HG03280 (cell line): ENCODE data around the gene ADARB2.

ENCODE experiments used
- ATAC-seq: cut with Tn5 transposase; IDR thresholded peaks from one replicate; pipeline ENCODE4 v1.9.1; 2021; ENCODE audit warnings: mild to moderate bottlenecking, moderate library complexity; ENCODE audit not compliant: unreplicated experiment

The ADARB2 gene

GRCh38 chr10:1573981-1574380 is 163.3 kb downstream of the ADARB2 start:
- no peak for ATAC-seq

DNA sequence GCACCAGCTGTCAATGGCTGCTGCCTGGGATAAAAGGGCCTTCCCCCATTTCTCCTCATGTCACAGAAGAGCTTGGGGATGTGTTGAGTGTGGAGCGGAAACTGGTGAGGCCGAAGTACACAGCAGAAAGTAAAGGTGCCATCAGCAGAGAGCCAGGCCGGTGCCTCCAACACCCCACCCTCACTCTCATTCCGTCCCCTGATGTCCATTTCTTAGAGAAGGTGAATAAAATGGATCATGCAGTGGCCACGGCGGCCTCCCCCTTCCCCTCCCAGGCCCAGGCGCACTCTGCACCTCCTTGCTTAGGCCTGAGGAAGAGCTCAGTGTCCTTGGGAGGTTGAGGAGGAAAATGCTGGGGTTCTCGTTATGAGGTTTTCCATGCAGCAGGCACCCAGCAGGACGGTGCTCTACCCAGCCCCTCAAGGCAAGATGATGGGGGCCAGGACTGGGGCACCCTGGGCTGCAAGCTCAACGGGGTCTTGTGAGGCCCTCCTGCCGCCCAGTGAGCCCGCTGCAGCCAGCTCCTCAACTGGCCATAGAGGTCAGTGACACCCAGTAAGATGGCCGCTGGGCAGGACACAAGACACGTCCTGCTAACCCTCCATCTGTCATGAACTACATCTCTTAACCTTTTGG is 163.9 kb downstream of the ADARB2 start:
- ATAC-seq, result no peak

DNA sequence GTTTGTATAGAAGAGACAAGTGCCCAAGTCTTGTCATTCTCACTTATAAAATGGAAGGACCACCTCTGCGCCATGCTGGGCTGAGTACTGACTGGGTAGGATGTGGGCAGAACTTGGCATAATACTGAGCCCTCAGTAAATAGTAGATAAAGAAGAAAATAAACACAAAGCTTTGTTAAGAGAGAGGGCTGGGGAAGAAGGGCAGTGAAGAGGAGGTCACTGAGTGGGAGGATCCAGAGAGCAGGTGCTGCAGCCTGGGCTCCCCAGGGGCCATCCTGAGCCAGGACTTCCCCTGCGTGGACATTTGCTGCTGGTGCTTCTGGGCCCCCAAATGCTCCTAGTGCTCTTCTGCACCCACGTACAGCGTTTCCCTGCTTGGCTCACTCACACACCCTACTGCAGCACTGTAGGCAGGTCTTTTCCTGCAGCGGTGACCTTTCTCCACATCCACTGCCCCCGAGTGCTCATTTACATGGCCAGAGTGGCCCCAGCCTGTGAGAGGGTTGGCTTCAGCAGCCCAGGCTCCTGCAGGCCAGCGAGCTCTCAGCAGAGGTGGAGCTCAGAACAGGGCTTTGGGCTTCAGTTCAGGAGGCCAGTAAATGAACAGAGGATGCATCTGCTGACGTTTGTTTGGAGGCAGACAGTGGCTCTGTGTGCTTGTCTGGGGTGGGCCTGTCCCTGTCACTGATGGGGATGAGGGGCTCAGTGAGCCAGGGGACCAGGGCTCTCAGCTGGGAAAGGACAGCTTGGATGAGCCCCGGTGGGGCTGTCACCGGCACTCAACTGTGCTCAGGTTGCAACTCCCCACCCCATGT is 164.6 kb downstream of the ADARB2 start:
- ATAC-seq, result no peak

DNA sequence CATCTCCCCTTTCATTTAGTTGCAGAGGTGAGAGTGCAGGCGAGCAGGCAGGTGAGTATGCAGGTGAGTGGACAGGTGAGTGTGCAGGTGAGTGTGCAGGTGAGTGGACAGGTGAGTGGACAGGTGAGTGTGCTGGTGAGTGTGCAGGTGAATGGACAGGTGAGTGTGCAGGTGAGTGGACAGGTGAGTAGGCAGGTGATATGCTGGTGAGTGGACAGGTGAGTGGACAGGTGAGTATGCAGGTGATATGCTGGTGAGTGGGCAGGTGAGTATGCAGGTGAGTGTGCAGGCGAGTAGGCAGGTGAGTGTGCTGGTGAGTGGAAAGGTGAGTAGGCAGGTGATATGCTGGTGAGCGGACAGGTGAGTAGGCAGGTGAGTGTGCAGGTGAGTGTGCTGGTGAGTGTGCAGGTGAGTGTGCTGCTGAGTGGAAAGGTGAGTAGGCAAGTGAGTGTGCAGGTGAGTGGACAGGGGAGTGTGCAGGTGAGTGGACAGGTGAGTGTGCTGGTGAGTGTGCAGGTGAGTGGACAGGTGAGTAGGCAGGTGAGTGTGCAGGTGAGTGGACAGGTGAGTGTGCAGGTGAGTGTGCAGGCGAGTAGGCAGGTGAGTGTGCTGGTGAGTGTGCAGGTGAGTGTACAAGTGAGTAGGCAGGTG is 165.6 kb downstream of the ADARB2 start:
- no peak for ATAC-seq

GRCh38 chr10:1570416-1571051 is 166.8 kb downstream of the ADARB2 start:
- no peak for ATAC-seq

GRCh38 chr10:1569208-1569607 is 168.1 kb downstream of the ADARB2 start:
- ATAC-seq, result no peak

DNA sequence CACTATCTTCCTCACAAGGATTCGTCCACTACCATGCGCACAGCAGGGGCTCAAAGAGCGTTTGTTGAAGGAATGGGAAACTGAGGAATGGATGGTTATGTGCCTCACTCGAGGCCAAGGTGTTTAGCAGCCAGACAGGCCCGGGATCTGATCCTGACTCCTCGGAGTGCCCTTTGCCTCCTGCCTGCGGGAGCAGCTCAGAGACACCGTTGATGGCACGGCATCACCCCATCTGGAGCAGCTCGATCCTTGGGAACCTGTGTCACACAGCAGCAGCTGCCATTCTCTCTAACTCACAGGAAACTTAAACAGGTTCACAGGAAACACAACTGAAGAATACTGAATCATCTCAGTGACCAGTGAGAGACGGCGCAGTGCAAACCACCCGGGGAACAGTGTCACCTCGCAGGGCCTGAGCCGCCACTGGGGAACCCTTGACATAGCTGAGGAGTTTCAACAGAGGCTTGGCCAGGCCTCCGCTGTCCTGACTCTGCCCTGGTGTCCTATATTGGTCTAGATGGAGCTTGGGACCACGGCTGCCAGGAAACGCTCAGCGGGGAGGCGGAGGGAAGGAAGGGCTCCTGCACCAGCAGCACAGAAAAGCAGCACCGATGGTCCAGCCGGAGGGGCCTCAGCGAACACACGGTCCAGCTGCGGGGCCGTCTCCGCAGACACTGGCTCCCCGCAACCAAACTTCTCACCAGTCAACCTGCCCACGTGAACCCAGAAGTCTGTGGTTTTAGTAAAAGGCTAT is 169.4 kb downstream of the ADARB2 start:
- no peak for ATAC-seq

- no peak for ATAC-seq
Measured at GRCh38 chr10:1567152-1567551, 170.2 kb downstream of the ADARB2 start.

GRCh38 chr10:1564791-1565190 is 172.5 kb downstream of the ADARB2 start:
- no peak for ATAC-seq

DNA sequence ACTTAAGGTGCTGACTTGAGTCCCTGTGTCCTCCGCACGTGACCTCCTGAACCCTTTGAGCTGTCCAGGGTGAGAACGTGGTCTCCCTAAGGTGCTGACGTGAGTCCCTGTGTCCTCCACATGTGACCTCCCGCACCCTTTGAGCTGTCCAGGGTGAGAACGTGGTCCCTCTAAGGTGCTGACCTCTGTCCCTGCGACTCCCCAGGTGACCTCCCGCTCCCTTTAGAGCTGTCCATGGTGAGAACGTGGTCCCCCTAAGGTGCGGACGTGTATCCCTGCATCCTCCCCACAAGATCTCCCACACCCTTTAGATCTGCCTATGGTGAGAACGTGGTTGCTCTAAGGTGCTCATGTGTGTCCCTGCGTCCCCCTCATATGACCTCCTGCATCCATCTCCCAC is 174.3 kb downstream of the ADARB2 start:
- no peak for ATAC-seq

GRCh38 chr10:1561731-1562337 is 175.5 kb downstream of the ADARB2 start:
- ATAC-seq, result no peak

- no peak for ATAC-seq
Measured at GRCh38 chr10:1560535-1561192, 176.7 kb downstream of the ADARB2 start.

DNA sequence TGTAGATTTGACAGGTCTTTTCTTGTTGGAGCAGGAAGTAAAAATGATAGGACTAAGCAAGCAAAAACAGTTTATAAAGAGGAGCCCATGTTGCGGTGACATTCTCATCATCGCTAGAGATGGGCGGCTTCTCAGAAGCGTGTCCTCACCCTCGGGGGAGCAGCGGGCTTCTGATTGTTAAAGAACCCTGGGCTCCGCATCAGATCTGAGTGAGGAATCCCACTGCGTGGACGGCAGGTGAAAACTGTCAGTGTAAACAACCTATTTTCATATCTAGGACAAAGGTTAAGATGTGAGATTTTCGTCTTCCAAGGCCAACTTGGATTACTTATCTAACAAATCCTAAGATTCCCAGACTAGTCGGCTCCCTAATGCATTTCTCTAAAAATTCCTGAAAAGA is 177.6 kb downstream of the ADARB2 start:
- no peak for ATAC-seq

- ATAC-seq, result no peak
Measured at GRCh38 chr10:1559311-1559710, 178.0 kb downstream of the ADARB2 start.

GRCh38 chr10:1558906-1559305 is 178.4 kb downstream of the ADARB2 start:
- ATAC-seq, result no peak

DNA sequence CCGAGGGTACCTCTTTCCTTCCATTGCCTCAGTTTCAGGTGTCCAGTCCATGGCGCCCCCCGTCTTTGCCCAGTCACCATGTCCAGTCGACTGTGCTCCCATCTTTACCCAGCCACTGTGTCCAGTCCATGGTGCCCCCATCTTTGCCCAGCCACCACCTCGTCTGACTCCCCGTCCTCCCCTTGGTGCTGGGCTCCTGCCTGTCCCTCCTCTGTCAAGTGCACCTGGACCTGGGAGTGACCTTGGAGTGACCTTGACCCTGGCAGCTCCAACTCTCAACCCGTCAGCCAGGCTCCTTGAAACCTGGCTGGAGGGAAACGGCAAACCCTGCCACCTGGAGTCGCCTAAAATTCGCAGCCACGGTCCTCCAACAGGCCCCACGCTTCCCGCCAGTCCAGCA is 180.2 kb downstream of the ADARB2 start:
- no peak for ATAC-seq

- ATAC-seq, result no peak
Measured at GRCh38 chr10:1556496-1556895, 180.8 kb downstream of the ADARB2 start.

DNA sequence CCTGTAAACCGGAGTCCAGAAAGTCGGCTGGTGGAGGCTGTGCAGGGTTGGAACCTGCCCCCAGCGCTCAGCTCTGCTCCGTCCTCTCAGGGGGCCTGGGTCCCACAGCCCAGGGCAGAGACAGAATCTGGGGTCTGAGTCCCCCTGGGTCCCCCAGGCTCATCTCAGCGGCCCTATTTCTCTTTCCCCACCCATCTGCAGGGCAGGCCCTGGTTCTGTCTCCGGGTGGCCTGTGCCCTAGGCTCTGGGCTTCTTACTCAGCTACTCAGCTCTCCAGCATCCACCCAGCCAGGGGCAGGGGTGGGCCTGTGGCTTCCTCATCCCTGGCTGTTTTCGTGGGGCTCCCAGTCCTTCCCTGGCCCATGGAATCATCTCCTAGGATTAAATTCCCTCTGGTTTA is 183.4 kb downstream of the ADARB2 start:
- no peak for ATAC-seq

- ATAC-seq, result no peak
Measured at GRCh38 chr10:1552881-1553670, 184.2 kb downstream of the ADARB2 start.
